ENCODE measurements around the gene MAPK1.

Gene MAPK1

GRCh38 chr22:21711851-21712250 is 155.6 kb downstream of the MAPK1 start:
- H3K9ac ChIP-seq (ENCODE audit: low read length): no peak overlapping the region
- peaks cover 4% of the 10 kb centered on the region for H3K4me1 ChIP-seq (ENCODE audit: control insufficient read depth, insufficient read depth, low read length)
- H3K27me3 ChIP-seq (ENCODE audit: control insufficient read depth, insufficient read depth, low read length): no peaks in the 10 kb centered on the region
- no peak overlapping the region for H3K4me3 ChIP-seq (ENCODE audit: low read length)
- no peaks in the 10 kb centered on the region for H3K36me3 ChIP-seq (ENCODE audit: control insufficient read depth, insufficient read depth, low read length)
- H3K27ac ChIP-seq (ENCODE audit: low read depth, low read length): no peak overlapping the region

GRCh38 chr22:21710156-21710555 is 157.3 kb downstream of the MAPK1 start:
- no peak overlapping the region for H3K4me3 ChIP-seq (ENCODE audit: low read length)
- no peaks in the 10 kb centered on the region for H3K36me3 ChIP-seq (ENCODE audit: control insufficient read depth, insufficient read depth, low read length)
- H3K27ac ChIP-seq (ENCODE audit: low read depth, low read length): no peak overlapping the region

GRCh38 chr22:21709688-21710087 is 157.8 kb downstream of the MAPK1 start:
- H3K4me1 ChIP-seq (ENCODE audit: control insufficient read depth, insufficient read depth, low read length): peaks cover 4% of the 10 kb centered on the region
- H3K36me3 ChIP-seq (ENCODE audit: control insufficient read depth, insufficient read depth, low read length): no peaks in the 10 kb centered on the region
- H3K27me3 ChIP-seq (ENCODE audit: control insufficient read depth, insufficient read depth, low read length): no peaks in the 10 kb centered on the region
- no peak overlapping the region for H3K27ac ChIP-seq (ENCODE audit: low read depth, low read length)
- no peak overlapping the region for H3K4me3 ChIP-seq (ENCODE audit: low read length)
- H3K9ac ChIP-seq (ENCODE audit: low read length): no peak overlapping the region

More at GRCh38 chr22:21710156-21710555, 157.3 kb downstream of the MAPK1 start:
- Histone ChIP-seq H3K4me1 (ENCODE audit: control insufficient read depth, insufficient read depth, low read length) (peaks cover 4% of the 10 kb centered on the region), H3K27me3 (ENCODE audit: control insufficient read depth, insufficient read depth, low read length) (no peaks in the 10 kb centered on the region), H3K9ac (ENCODE audit: low read length) (no peak overlapping the region)

GRCh38 chr22:21708960-21709359 is 158.5 kb downstream of the MAPK1 start:
- Histone ChIP-seq H3K4me3 (ENCODE audit: low read length) (no peak overlapping the region), H3K36me3 (ENCODE audit: control insufficient read depth, insufficient read depth, low read length) (no peaks in the 10 kb centered on the region), H3K4me1 (ENCODE audit: control insufficient read depth, insufficient read depth, low read length) (peaks cover 4% of the 10 kb centered on the region), H3K9ac (ENCODE audit: low read length) (no peak overlapping the region), H3K27me3 (ENCODE audit: control insufficient read depth, insufficient read depth, low read length) (no peaks in the 10 kb centered on the region), H3K27ac (ENCODE audit: low read depth, low read length) (no peak overlapping the region)

GRCh38 chr22:21707677-21708076 is 159.8 kb downstream of the MAPK1 start:
- Histone ChIP-seq H3K27me3 (ENCODE audit: control insufficient read depth, insufficient read depth, low read length) (no peaks in the 10 kb centered on the region), H3K27ac (ENCODE audit: low read depth, low read length) (no peak overlapping the region), H3K9ac (ENCODE audit: low read length) (no peak overlapping the region), H3K4me1 (ENCODE audit: control insufficient read depth, insufficient read depth, low read length) (peaks cover 3% of the 10 kb centered on the region), H3K36me3 (ENCODE audit: control insufficient read depth, insufficient read depth, low read length) (no peaks in the 10 kb centered on the region), H3K4me3 (ENCODE audit: low read length) (no peak overlapping the region)
